Ishikawa (cell line): Measurements from ENCODE around the gene SYCE3.

Experiments used
- EP300 ChIP-seq: IDR thresholded peaks from 2 replicates; pipeline ENCODE4 v1.6.1; 2012; ENCODE audit warnings: borderline replicate concordance
- YY1 ChIP-seq: IDR thresholded peaks from 2 replicates; pipeline ENCODE4 v1.6.1; 2012; ENCODE audit warnings: low read depth
- TF ChIP-seq, protein P1 (sequence below): IDR thresholded peaks from 2 replicates; pipeline ENCODE4 v1.6.1; 2012

DNA sequence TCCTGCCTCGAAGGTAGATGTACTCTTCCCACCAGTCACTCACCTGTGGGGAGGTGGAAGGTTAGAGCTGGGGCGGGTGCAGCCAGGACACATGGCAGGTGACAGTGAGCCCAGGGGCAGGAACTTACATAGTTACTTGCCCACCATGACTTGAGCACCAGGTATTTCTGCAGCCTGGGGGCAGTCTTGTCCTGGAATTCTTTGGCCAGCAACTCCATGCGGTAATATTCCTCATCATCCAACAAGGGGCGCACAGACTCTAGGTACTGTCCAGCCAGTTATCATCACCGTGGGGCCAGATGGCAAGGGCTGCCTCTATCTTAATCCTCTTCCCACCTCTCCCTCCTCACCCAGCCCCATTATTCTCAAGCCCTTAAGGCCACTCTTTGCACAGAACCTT is 13.4 kb upstream of the SYCE3 start:
- TF ChIP-seq, protein P1, sequence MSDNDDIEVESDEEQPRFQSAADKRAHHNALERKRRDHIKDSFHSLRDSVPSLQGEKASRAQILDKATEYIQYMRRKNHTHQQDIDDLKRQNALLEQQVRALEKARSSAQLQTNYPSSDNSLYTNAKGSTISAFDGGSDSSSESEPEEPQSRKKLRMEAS, result no peak
- TF ChIP-seq YY1 (no peak), EP300 (no peak)
